HFF-Myc (cell line): ENCODE results near the gene CHSY1.

ENCODE experiments used
- DNase-seq: peaks from one replicate; pipeline ENCODE4 v3.0.0-alpha.2; 2011; ENCODE audit warnings: low read depth; ENCODE audit errors: extremely low read depth
- H3K4me3 ChIP-seq: replicated peaks from 2 replicates; pipeline ENCODE4 v1.5.1; 2011; ENCODE audit warnings: low read depth, mild to moderate bottlenecking, control low read depth, low read length
- TF ChIP-seq, protein P1 (sequence below): IDR thresholded peaks from 2 replicates; pipeline ENCODE4 v1.5.1; 2012; ENCODE audit warnings: mild to moderate bottlenecking, low read depth, low read length, control low read depth; ENCODE audit errors: missing control alignments

CHSY1 gene

DNA sequence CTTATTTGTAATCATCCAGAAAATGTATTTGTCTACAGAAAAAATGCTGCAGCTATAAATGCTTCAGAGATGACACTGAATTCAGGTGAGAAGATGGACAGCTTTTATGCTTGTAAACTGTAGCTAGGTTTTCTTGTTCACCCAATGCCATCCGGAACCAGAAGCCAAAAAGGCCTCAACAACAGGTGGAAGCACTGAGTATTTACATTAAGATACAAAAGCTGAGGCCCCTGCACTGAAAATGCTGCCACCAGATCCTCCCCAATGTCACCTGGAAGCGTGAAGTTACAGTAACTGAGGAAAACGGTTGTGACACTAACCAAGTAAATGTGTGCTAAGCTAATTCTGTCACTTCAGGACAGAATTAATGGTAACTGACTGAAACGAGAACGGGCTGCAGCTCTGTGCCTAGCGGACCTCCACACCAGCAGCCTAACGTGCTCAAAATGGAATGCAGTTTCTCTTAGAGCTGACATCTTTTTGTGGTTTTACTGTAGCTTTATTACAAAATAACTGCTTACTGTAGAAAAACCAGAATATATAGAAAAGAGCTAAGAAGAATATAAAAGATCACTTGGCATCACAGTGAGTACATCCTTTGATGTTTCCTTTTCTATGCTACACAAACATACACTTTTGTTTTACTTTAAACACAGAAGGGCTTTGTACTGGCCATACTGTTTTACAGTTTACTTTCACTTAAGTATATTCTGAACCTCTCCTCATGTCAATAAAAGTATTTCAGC is 7.6 kb downstream of the CHSY1 start:
- no peak overlapping the region for H3K4me3 ChIP-seq
- DNase-seq, result no peak
- TF ChIP-seq, protein P1, sequence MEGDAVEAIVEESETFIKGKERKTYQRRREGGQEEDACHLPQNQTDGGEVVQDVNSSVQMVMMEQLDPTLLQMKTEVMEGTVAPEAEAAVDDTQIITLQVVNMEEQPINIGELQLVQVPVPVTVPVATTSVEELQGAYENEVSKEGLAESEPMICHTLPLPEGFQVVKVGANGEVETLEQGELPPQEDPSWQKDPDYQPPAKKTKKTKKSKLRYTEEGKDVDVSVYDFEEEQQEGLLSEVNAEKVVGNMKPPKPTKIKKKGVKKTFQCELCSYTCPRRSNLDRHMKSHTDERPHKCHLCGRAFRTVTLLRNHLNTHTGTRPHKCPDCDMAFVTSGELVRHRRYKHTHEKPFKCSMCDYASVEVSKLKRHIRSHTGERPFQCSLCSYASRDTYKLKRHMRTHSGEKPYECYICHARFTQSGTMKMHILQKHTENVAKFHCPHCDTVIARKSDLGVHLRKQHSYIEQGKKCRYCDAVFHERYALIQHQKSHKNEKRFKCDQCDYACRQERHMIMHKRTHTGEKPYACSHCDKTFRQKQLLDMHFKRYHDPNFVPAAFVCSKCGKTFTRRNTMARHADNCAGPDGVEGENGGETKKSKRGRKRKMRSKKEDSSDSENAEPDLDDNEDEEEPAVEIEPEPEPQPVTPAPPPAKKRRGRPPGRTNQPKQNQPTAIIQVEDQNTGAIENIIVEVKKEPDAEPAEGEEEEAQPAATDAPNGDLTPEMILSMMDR, result no peak

DNA sequence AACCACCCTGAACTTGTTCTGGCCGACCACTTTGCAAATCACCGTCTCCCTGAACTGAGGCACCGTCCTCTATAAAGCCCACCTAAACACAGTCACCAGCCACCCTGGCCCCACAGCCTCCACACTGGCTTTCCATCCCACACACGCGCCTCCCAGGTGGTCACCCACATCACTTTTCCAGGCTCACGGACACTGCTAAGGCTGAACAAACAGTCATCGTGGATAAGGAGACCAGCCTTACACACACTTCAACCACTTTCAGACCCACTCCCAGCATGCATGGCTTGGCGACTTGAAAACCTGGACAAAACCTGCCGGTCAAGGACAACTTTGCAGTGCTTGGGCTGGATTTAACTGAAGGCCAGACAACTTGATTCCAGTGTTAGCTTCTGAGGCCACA is 8.4 kb downstream of the CHSY1 start:
- no peak overlapping the region for H3K4me3 ChIP-seq
- no peak for DNase-seq
- TF ChIP-seq, protein P1, result no peak

DNA sequence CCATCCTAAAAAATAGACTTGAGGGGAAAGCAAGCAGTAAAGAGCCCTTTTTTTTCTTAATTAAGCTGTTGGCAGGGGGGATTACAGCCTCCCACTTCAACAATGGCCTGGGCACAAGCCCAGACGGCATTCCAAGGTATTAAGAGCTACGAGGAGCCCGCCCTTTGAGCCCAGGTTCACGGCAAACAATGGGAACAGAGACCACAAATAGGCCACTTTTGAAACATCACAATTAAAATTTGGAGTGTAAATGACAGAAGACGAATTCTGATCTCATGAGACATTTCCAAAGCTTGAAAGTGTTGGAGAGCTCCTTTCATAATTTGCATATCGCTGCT is 8.9 kb downstream of the CHSY1 start:
- H3K4me3 ChIP-seq, result no peak overlapping the region
- DNase-seq, result no peak
- TF ChIP-seq, protein P1, result no peak

DNA sequence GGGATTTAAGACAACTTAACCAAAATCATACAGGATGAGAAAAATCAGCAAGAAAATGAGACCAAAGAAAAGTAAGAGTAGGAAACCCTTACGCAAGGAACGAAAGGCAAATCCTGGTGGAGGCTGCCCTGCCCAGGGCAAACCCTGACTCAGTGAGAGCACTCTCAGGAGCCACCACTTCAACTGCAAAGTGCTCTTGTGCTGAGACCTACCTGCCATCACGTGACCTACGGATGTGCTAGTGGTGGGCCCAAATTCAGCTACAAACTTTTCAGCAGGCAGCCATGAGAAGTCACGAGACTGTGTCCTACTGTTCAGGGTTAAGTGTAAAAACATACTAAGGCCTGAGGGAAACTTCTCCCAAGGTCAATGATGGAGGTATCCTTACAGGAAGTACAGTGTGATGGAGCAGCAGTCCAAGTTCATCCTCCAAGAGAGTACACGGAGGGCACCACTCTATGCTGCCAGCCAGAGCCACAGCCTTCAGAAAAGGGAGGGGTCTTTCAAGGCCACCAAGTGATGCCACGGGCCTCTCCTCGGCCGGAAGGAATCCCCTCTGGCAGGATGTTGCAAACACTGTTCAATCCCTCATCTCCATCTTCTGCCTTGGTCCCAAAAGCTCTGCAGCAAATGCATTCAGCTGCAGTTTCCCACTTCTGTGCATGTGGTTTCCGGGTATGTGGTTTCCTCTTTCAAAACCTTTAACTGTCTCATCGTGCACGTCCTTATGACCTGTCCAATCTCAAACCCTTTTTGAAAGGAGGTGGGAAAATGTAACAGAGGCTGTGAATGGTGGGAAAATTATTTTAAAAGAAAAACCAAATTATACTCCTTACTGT is 9.5 kb downstream of the CHSY1 start:
- TF ChIP-seq, protein P1, result no peak
- H3K4me3 ChIP-seq, result no peak overlapping the region
- DNase-seq, result no peak

DNA sequence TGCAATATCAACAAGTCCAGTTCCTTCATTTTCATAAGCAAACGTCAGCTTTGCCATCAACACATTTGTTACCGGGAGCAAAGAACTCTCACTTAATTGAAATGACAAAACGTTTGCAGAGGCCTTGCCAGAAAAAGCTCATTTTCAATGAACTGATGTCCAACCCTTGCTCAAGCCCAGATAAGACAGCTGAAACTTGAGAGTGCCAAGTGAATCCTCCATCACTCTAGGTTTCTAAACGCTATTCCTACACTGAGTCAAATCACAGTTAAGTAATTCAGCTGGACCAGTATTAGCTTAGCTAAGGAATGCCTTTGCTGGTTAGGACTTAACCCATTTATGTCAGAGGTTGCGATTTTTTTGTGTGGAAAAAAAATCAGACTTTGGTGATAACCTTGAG is 11.5 kb downstream of the CHSY1 start:
- H3K4me3 ChIP-seq, result no peak overlapping the region
- no peak for DNase-seq
- TF ChIP-seq, protein P1, result no peak

DNA sequence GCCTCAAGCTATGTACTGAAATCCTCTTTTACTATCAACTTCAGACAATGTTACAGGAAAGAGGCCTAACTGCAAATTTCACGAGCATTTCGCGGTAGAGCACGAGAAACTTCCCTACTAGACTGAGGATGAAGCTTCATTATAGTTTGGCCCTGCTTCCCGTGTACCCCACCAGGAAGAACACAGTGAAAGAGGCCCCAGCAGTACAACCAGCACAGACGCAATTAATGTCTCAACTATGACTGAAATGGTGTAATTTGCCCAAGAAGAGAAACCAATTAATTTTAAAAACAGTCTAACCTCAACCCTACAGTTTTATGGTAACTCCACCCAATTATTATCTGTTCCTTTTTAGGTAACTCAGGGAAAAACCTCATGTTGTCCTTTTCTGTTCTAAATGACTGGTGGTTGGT is 12.1 kb downstream of the CHSY1 start:
- no peak for DNase-seq
- TF ChIP-seq, protein P1, result no peak

More for the DNA sequence above, 12.1 kb downstream of the CHSY1 start:
- H3K4me3 ChIP-seq, result no peak overlapping the region
